HEK293 (cell line): Measurements from ENCODE around the gene KLHL36.

ENCODE experiments used
- CTCF ChIA-PET: fragments of 350-600 bp; formaldehyde crosslinking; extraction: SDS; loops from one replicate; lab custom pipeline; 2021; ENCODE audit warnings: antibody characterized with exemption; lab: Yijun Ruan, JAX
- POLR2A ChIA-PET: fragments of 300-600 bp; formaldehyde crosslinking; extraction: SDS; loops from one replicate; lab custom pipeline; 2020; ENCODE audit warnings: antibody characterized with exemption, inconsistent platforms; lab: Yijun Ruan, JAX
- H3K27ac ChIP-seq: fragments of 200-500 bp; sonication (Bioruptor generic); 2 replicates; pipeline ENCODE4 v1.5.1; 2014; ENCODE audit warnings: low read depth, low read length, control low read depth, inconsistent platforms; ENCODE audit errors: extremely low read depth
- H3K36me3 ChIP-seq, 2 experiments: fragments of 200-500 bp in 1 of 2; sonication (Bioruptor generic) in 1 of 2; 1 replicate in 1 of 2; 2 replicates in 1 of 2; pipeline ENCODE4 v1.5.1; 2014 to 2017; ENCODE audit warnings: inconsistent platforms in 2 of 2, low read length in 2 of 2; ENCODE audit not compliant: control insufficient read depth in 2 of 2, insufficient read depth in 1 of 2
- H3K4me1 ChIP-seq: fragments of 200-500 bp; sonication (Bioruptor generic); 2 replicates; pipeline ENCODE4 v1.5.1; 2014; ENCODE audit warnings: mild to moderate bottlenecking, low read length, inconsistent platforms; ENCODE audit not compliant: control insufficient read depth, insufficient read depth
- H3K4me3 ChIP-seq: 2 replicates; pipeline ENCODE4 v1.5.1; 2011; ENCODE audit warnings: low read depth, mild to moderate bottlenecking, control low read depth, low read length, moderate library complexity
- H3K9me3 ChIP-seq: fragments of 200-500 bp; sonication (Bioruptor generic); 2 replicates; pipeline ENCODE4 v1.5.1; 2014; ENCODE audit warnings: low read depth, low read length, inconsistent platforms; ENCODE audit not compliant: control insufficient read depth, insufficient read depth
- FEZF1 ChIP-seq: fragments of 450-650 bp; formaldehyde crosslinking; IDR thresholded peaks from 2 replicates; pipeline ENCODE4 v1.5.1; 2016; ENCODE audit warnings: missing biosample characterization, missing genetic modification characterization
- KLF16 ChIP-seq: fragments of 450-650 bp; formaldehyde crosslinking; IDR thresholded peaks from 2 replicates; pipeline ENCODE4 v1.5.1; 2017; ENCODE audit warnings: missing biosample characterization, missing genetic modification characterization
- ZBTB17 ChIP-seq: fragments of 450-650 bp; formaldehyde crosslinking; IDR thresholded peaks from 2 replicates; pipeline ENCODE4 v1.5.1; 2016; ENCODE audit warnings: missing biosample characterization, missing genetic modification characterization
- ZFHX2 ChIP-seq: fragments of 450-650 bp; formaldehyde crosslinking; conservative IDR thresholded peaks from 2 replicates; pipeline ENCODE4 v1.5.1; 2016; ENCODE audit warnings: missing biosample characterization, missing genetic modification characterization
- ZFP41 ChIP-seq: fragments of 450-650 bp; formaldehyde crosslinking; IDR thresholded peaks from 2 replicates; pipeline ENCODE4 v1.5.1; 2016; ENCODE audit warnings: missing biosample characterization, missing genetic modification characterization, borderline replicate concordance
- ZNF174 ChIP-seq: fragments of 450-650 bp; formaldehyde crosslinking; IDR thresholded peaks from 2 replicates; pipeline ENCODE4 v1.5.0; 2017; ENCODE audit warnings: missing biosample characterization, mild to moderate bottlenecking, missing genetic modification characterization
- ZNF558 ChIP-seq: fragments of 450-650 bp; formaldehyde crosslinking; IDR thresholded peaks from 2 replicates; pipeline ENCODE4 v1.5.1; 2016; ENCODE audit warnings: missing biosample characterization, missing genetic modification characterization
- ZNF664 ChIP-seq: fragments of 450-650 bp; formaldehyde crosslinking; IDR thresholded peaks from 2 replicates; pipeline ENCODE4 v1.5.1; 2016; ENCODE audit warnings: missing biosample characterization, missing genetic modification characterization
- ZNF837 ChIP-seq: fragments of 450-650 bp; formaldehyde crosslinking; IDR thresholded peaks from 2 replicates; pipeline ENCODE4 v1.5.1; 2016; ENCODE audit warnings: missing biosample characterization, missing genetic modification characterization
- TF ChIP-seq, protein P1 (sequence below): fragments of 450-650 bp; formaldehyde crosslinking; IDR thresholded peaks from 2 replicates; pipeline ENCODE4 v1.5.1; 2016; ENCODE audit warnings: missing biosample characterization, missing genetic modification characterization
- TF ChIP-seq, protein P2 (sequence below): fragments of 450-650 bp; IDR thresholded peaks from 2 replicates; pipeline ENCODE4 v1.5.1; 2018; ENCODE audit warnings: missing biosample characterization, mild to moderate bottlenecking, missing genetic modification characterization
- TF ChIP-seq, protein P3 (sequence below): fragments of 450-650 bp; formaldehyde crosslinking; IDR thresholded peaks from 2 replicates; pipeline ENCODE4 v1.5.1; 2016; ENCODE audit warnings: missing biosample characterization, missing genetic modification characterization
- TF ChIP-seq, protein P4 (sequence below): fragments of 450-650 bp; formaldehyde crosslinking; IDR thresholded peaks from 2 replicates; pipeline ENCODE4 v1.5.1; 2017; ENCODE audit warnings: missing biosample characterization, missing genetic modification characterization
- TF ChIP-seq, protein P5 (sequence below): fragments of 450-650 bp; formaldehyde crosslinking; IDR thresholded peaks from 2 replicates; pipeline ENCODE4 v1.5.0; 2017; ENCODE audit warnings: missing biosample characterization, missing genetic modification characterization, borderline replicate concordance
- TF ChIP-seq, protein P6 (sequence below): IDR thresholded peaks from 2 replicates; pipeline ENCODE4 v1.6.1; 2011; ENCODE audit warnings: mild to moderate bottlenecking, low read depth, low read length, borderline replicate concordance

The KLHL36 gene

DNA sequence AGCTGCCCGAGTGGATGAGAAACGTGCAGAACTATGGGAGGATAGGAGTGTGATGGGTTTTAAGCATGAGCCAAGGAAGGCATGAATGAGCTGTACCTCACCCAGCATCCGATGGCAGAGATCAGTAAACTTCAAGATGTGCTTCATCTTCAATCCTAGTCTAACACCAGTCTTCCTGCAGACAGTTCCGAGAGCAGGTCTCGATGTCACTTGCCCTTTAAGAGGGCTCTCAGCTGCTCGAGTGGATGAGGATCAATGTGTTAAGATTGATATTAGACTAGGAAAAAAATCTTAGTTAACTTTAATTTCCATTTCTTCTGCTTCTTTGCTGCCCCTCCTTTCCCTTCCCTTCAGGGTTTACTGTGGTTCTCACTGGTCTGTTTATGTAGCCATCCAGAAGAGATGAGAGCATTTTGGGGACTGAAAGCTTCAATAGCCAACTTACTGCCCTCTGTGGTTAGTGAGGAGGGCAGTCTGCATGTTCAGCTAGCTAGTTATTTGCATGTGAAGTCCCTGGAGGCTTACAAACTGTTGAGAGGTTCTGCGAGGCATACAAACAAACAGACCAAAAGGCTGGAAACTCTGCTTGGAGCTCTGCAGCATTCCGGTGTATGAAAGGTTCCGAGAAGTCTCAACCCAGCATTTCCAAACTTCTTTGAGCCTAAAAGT is 15.3 kb downstream of the KLHL36 start:
- Histone ChIP-seq H3K27ac (no peak overlapping the region), H3K4me3 (no peak overlapping the region), H3K4me1 (peaks cover 3% of the 10 kb centered on the region; the same call in 1 of the 2 replicates), H3K9me3 (no peaks in the 10 kb centered on the region), H3K36me3 (peaks cover 0 to 66% of the 10 kb centered on the region in 2 experiments; a peak in 2 of 3 replicates)
- peak; percentile 64 for TF ChIP-seq ZBTB17 (tag by site-specific recombination)
- TF ChIP-seq, protein P1, sequence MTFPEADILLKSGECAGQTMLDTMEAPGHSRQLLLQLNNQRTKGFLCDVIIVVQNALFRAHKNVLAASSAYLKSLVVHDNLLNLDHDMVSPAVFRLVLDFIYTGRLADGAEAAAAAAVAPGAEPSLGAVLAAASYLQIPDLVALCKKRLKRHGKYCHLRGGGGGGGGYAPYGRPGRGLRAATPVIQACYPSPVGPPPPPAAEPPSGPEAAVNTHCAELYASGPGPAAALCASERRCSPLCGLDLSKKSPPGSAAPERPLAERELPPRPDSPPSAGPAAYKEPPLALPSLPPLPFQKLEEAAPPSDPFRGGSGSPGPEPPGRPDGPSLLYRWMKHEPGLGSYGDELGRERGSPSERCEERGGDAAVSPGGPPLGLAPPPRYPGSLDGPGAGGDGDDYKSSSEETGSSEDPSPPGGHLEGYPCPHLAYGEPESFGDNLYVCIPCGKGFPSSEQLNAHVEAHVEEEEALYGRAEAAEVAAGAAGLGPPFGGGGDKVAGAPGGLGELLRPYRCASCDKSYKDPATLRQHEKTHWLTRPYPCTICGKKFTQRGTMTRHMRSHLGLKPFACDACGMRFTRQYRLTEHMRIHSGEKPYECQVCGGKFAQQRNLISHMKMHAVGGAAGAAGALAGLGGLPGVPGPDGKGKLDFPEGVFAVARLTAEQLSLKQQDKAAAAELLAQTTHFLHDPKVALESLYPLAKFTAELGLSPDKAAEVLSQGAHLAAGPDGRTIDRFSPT, result no peak
- TF ChIP-seq, protein P2, sequence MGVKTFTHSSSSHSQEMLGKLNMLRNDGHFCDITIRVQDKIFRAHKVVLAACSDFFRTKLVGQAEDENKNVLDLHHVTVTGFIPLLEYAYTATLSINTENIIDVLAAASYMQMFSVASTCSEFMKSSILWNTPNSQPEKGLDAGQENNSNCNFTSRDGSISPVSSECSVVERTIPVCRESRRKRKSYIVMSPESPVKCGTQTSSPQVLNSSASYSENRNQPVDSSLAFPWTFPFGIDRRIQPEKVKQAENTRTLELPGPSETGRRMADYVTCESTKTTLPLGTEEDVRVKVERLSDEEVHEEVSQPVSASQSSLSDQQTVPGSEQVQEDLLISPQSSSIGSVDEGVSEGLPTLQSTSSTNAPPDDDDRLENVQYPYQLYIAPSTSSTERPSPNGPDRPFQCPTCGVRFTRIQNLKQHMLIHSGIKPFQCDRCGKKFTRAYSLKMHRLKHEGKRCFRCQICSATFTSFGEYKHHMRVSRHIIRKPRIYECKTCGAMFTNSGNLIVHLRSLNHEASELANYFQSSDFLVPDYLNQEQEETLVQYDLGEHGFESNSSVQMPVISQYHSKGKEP (tag by site-specific recombination), result peak; percentile 90
- TF ChIP-seq, protein P3, sequence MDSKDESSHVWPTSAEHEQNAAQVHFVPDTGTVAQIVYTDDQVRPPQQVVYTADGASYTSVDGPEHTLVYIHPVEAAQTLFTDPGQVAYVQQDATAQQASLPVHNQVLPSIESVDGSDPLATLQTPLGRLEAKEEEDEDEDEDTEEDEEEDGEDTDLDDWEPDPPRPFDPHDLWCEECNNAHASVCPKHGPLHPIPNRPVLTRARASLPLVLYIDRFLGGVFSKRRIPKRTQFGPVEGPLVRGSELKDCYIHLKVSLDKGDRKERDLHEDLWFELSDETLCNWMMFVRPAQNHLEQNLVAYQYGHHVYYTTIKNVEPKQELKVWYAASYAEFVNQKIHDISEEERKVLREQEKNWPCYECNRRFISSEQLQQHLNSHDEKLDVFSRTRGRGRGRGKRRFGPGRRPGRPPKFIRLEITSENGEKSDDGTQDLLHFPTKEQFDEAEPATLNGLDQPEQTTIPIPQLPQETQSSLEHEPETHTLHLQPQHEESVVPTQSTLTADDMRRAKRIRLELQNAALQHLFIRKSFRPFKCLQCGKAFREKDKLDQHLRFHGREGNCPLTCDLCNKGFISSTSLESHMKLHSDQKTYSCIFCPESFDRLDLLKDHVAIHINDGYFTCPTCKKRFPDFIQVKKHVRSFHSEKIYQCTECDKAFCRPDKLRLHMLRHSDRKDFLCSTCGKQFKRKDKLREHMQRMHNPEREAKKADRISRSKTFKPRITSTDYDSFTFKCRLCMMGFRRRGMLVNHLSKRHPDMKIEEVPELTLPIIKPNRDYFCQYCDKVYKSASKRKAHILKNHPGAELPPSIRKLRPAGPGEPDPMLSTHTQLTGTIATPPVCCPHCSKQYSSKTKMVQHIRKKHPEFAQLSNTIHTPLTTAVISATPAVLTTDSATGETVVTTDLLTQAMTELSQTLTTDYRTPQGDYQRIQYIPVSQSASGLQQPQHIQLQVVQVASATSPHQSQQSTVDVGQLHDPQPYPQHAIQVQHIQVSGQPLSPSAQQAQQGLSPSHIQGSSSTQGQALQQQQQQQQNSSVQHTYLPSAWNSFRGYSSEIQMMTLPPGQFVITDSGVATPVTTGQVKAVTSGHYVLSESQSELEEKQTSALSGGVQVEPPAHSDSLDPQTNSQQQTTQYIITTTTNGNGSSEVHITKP (tag by site-specific recombination), result no peak
- TF ChIP-seq FEZF1 (tag by site-specific recombination), result peak; percentile 69
- ChIA-PET CTCF (interaction anchor here (0.8 to 4.2 kb wide), 7 partner anchors 9 to 75 kb away, joined by 3 to 29 read pairs (median 3); no protein-coding TSS in a partner anchor), POLR2A (interaction anchor here (1.2 kb wide), 1 partner anchor 9 kb away, joined by 3 read pairs; no protein-coding TSS in a partner anchor)

DNA sequence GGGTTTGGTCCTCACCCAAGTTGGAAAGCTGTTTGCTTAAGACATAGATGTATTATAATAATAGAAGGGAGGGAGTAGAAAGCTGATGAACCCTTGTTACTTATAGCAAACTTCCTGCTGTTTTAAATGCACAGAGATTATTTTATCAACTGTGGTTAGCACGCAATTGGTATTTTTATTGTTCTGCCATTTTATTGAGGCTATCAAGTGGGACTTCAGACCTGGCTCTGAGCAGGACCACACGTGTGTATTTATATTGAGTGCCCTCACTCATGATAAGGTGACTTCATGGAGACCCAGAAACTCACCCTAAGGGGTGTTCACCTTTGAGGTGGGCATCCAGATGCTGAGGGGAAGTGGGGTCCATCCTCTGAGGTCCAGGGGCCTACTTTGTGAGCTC is 17.0 kb downstream of the KLHL36 start:
- ChIA-PET CTCF (interaction anchor here (0.6 to 2.1 kb wide), 5 partner anchors 43 to 305 kb away, joined by 3 to 9 read pairs (median 4); no protein-coding TSS in a partner anchor), POLR2A (interaction anchor here (1.5 kb wide), 1 partner anchor 17 kb away, joined by 3 read pairs; the partner anchor contains the start of gene KLHL36)
- Histone ChIP-seq H3K27ac (no peak overlapping the region), H3K4me3 (no peak overlapping the region), H3K9me3 (no peaks in the 10 kb centered on the region), H3K36me3 (peaks cover 0 to 49% of the 10 kb centered on the region in 2 experiments; a peak in 2 of 3 replicates), H3K4me1 (peaks cover 3% of the 10 kb centered on the region; the same call in 1 of the 2 replicates)
- no peak for TF ChIP-seq ZNF837
- TF ChIP-seq ZNF558 (tag by site-specific recombination), result no peak
- TF ChIP-seq FEZF1 (tag by site-specific recombination), result peak; percentile 61
- TF ChIP-seq, protein P4, sequence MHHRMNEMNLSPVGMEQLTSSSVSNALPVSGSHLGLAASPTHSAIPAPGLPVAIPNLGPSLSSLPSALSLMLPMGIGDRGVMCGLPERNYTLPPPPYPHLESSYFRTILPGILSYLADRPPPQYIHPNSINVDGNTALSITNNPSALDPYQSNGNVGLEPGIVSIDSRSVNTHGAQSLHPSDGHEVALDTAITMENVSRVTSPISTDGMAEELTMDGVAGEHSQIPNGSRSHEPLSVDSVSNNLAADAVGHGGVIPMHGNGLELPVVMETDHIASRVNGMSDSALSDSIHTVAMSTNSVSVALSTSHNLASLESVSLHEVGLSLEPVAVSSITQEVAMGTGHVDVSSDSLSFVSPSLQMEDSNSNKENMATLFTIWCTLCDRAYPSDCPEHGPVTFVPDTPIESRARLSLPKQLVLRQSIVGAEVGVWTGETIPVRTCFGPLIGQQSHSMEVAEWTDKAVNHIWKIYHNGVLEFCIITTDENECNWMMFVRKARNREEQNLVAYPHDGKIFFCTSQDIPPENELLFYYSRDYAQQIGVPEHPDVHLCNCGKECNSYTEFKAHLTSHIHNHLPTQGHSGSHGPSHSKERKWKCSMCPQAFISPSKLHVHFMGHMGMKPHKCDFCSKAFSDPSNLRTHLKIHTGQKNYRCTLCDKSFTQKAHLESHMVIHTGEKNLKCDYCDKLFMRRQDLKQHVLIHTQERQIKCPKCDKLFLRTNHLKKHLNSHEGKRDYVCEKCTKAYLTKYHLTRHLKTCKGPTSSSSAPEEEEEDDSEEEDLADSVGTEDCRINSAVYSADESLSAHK, result 0 out of 2 replicates have a peak, but pooled peaks have one; percentile 51
- TF ChIP-seq, protein P5, sequence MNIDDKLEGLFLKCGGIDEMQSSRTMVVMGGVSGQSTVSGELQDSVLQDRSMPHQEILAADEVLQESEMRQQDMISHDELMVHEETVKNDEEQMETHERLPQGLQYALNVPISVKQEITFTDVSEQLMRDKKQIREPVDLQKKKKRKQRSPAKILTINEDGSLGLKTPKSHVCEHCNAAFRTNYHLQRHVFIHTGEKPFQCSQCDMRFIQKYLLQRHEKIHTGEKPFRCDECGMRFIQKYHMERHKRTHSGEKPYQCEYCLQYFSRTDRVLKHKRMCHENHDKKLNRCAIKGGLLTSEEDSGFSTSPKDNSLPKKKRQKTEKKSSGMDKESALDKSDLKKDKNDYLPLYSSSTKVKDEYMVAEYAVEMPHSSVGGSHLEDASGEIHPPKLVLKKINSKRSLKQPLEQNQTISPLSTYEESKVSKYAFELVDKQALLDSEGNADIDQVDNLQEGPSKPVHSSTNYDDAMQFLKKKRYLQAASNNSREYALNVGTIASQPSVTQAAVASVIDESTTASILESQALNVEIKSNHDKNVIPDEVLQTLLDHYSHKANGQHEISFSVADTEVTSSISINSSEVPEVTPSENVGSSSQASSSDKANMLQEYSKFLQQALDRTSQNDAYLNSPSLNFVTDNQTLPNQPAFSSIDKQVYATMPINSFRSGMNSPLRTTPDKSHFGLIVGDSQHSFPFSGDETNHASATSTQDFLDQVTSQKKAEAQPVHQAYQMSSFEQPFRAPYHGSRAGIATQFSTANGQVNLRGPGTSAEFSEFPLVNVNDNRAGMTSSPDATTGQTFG (tag by site-specific recombination), result no peak
- TF ChIP-seq ZNF174 (tag by site-specific recombination), result no peak
- no peak for TF ChIP-seq ZFHX2
- TF ChIP-seq KLF16, result no peak
- TF ChIP-seq ZFP41 (tag by site-specific recombination), result no peak
- TF ChIP-seq ZNF664 (tag by site-specific recombination), result no peak
- TF ChIP-seq, protein P6, sequence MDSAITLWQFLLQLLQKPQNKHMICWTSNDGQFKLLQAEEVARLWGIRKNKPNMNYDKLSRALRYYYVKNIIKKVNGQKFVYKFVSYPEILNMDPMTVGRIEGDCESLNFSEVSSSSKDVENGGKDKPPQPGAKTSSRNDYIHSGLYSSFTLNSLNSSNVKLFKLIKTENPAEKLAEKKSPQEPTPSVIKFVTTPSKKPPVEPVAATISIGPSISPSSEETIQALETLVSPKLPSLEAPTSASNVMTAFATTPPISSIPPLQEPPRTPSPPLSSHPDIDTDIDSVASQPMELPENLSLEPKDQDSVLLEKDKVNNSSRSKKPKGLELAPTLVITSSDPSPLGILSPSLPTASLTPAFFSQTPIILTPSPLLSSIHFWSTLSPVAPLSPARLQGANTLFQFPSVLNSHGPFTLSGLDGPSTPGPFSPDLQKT, result no peak
